Measurements from ENCODE around the gene CCDC78. TPM values are rescaled to one million over a fixed set of nuclear protein-coding genes. Genes with fewer than 3 reads are reported as not detected.

The CCDC78 gene
- total and polyA plus RNA-seq, 2 of the 13 experiments (the other 11 are each of a cell fraction or from before 2014, with no cell fraction given) = 0.53 to 1.5 TPM

- no peak for TF ChIP-seq NKX3-1 (CRISPR knock-in tag; IDR thresholded peaks at IDR 0.05)
- 0 out of 2 replicates have a peak, but pooled peaks have one; percentile 6 for TF ChIP-seq SAP130 (CRISPR knock-in tag; IDR thresholded peaks at IDR 0.05; ENCODE audit: low read depth)
- TF ChIP-seq SALL1 (CRISPR knock-in tag; IDR thresholded peaks at IDR 0.05) = peak; percentile 36
- no peak for TF ChIP-seq ZBTB46 (CRISPR knock-in tag; IDR thresholded peaks at IDR 0.05; ENCODE audit: borderline replicate concordance)
- 0 out of 2 replicates have a peak, but pooled peaks have one; percentile 11 for TF ChIP-seq MYC (CRISPR knock-in tag; IDR thresholded peaks at IDR 0.05; ENCODE audit: borderline replicate concordance)
- peak; percentile 76; the same call in 1 of the 2 replicates for TF ChIP-seq ZSCAN21 (CRISPR knock-in tag; IDR thresholded peaks at IDR 0.05; ENCODE audit: borderline replicate concordance)
- TF ChIP-seq MXD4 (CRISPR knock-in tag; IDR thresholded peaks at IDR 0.05) = no peak
- no peak for TF ChIP-seq ZNF260 (CRISPR knock-in tag; IDR thresholded peaks at IDR 0.05; ENCODE audit: borderline replicate concordance, low read depth)
- TF ChIP-seq GMEB1 (CRISPR knock-in tag; IDR thresholded peaks at IDR 0.05; ENCODE audit: borderline replicate concordance) = no peak
- TF ChIP-seq AKAP8 (CRISPR knock-in tag; IDR thresholded peaks at IDR 0.05) = peak; percentile 96
- 0 out of 2 replicates have a peak, but pooled peaks have one; percentile 17 for TF ChIP-seq KDM1A (CRISPR knock-in tag; IDR thresholded peaks at IDR 0.05)
- TF ChIP-seq ISX (CRISPR knock-in tag; conservative IDR thresholded peaks at IDR 0.05) = no peak
- TF ChIP-seq JUND (CRISPR knock-in tag; IDR thresholded peaks at IDR 0.05) = peak; percentile 57
- no peak for TF ChIP-seq ZNF251 (CRISPR knock-in tag; IDR thresholded peaks at IDR 0.05)
- 0 out of 2 replicates have a peak, but pooled peaks have one; percentile 45 for TF ChIP-seq GPN1 (CRISPR knock-in tag; IDR thresholded peaks at IDR 0.05; ENCODE audit: borderline replicate concordance)
- 0 out of 2 replicates have a peak, but pooled peaks have one; percentile 60 for TF ChIP-seq HNRNPL (IDR thresholded peaks at IDR 0.05; ENCODE audit: low read depth, low read length)
- TF ChIP-seq ZNF788 (CRISPR knock-in tag; IDR thresholded peaks at IDR 0.05; ENCODE audit: borderline replicate concordance) = no peak; the same call in 1 of the 2 replicates
- no peak for TF ChIP-seq KAT7 (CRISPR knock-in tag; IDR thresholded peaks at IDR 0.05; ENCODE audit: borderline replicate concordance)
- no peak for TF ChIP-seq TBX3 (IDR thresholded peaks at IDR 0.05; ENCODE audit: borderline replicate concordance)
- peak; percentile 49; the same call in 1 of the 2 replicates for TF ChIP-seq MXD3 (CRISPR knock-in tag; IDR thresholded peaks at IDR 0.05)
- TF ChIP-seq HNRNPH1 (optimal IDR thresholded peaks at IDR 0.05; ENCODE audit: low read depth, low read length) = no peak
- peak; percentile 10 for TF ChIP-seq YY1 (IDR thresholded peaks at IDR 0.05; ENCODE audit: insufficient read depth, insufficient replicate concordance, low read depth, low read length)
- no peak for TF ChIP-seq PAF1 (CRISPR knock-in tag; IDR thresholded peaks at IDR 0.05)
- peak; percentile 93 for TF ChIP-seq ZMYM3 (CRISPR knock-in tag; IDR thresholded peaks at IDR 0.05)
- TF ChIP-seq TGIF2 (CRISPR knock-in tag; IDR thresholded peaks at IDR 0.05) = no peak
Observed at GRCh38 chr16:674968-675883, 51.0 kb downstream of the CCDC78 start, which contains the start of gene RHBDL1 (continued).
